H54 (cell line): ENCODE measurements around the gene CARD16.

Experiments
- DNase-seq: peaks from one replicate; pipeline ENCODE4 v3.0.0; 2011; ENCODE audit warnings: low spot score, mixed read lengths; ENCODE audit not compliant: insufficient read length
- FAIRE-seq: peaks from 3 replicates; lab custom pipeline; 2011; peaks lifted over from hg19 to GRCh38; lab: Jason Lieb, UNC
- POLR2A ChIP-seq: IDR thresholded peaks from 2 replicates; pipeline ENCODE4 v1.6.1; 2011; ENCODE audit warnings: low read depth, mild to moderate bottlenecking, low read length

Gene CARD16

DNA sequence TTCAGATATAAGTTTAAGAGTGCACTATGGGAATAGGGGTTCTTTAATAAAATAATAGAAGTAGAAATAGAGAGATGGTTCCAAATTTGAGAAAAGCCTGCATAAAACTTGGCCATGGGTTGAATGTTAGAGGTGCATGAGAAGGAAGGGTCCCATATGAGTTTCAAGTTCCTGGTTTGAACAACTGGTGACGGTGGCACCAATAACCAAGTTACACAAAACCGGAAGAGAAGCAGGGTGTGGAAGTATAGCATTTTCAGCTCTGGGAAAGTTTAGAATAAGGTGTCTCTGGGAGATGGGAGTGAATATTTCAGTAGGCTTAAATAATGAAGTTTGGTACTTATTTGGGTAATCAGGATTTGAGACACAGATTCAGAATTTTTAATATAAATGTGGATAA is 12.6 kb downstream of the CARD16 start:
- FAIRE-seq = no peak
- DNase-seq = no peak
- TF ChIP-seq POLR2A = no peak

DNA sequence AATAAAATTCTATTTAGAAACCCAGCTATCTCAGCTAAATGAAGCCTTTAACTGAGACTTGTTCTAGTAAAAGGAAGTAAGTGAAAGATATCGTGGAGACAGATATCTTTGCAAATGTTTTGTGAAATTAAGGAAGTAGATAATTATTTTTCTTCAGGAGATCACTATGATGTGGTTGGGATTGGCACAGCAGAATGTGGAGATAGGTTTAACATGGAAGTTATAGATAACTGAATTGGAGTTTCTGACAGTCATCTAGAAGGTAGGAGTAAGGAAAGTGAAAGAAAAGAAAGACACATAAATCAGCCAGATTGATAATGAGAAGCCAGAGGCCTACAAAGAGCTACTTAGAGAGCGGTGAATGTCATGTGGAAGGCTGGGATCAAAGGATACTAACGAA is 17.5 kb downstream of the CARD16 start:
- no peak for DNase-seq
- no peak for FAIRE-seq
- no peak for TF ChIP-seq POLR2A

DNA sequence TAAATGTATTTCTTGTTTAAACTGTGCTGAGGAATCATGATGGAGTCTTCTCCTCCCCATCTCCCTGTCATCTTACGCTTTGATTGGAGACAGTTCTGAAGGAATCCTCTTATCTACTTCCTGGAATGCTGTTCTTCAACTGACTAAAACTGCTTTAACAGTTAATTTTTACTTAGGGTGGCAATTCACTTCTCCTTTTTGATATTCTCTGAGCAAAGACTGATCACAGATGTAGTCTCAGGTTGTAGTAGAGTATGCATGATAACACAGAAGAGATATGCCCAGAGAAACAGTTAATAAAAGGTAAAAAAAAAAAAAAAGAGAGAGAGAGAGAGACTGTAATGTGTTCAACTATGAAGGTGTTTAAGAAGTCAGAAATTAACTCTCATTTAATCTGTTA is 20.7 kb downstream of the CARD16 start:
- TF ChIP-seq POLR2A = no peak
- FAIRE-seq = no peak

DNA sequence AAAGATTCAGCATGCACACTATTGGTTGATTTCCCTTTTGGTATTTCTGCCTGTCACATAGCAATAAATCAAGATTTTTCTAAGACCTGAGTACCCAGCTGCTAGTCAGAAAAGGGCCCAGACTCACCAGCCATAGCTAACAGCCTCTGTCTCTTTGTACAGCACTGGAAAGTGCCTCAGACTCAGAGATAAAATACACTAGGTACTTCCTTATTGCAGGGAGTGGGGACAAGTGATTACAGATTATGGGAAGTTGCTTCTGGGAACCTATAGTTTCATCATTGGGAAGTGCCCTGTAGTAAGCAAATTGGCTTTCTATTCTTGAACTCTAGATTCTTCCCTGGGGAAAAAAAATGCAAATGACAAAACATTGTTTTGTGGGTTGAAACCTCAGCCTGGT is 22.1 kb downstream of the CARD16 start, which contains the start of gene CASP5:
CASP5 (minus strand) TSS at position 166 of the 400 bp plus-strand sequence; CDS start at position 134, 32 bp downstream.
- no peak for DNase-seq
- no peak for TF ChIP-seq POLR2A
- FAIRE-seq = no peak

More for the DNA sequence above, 20.7 kb downstream of the CARD16 start:
- DNase-seq = no peak

DNA sequence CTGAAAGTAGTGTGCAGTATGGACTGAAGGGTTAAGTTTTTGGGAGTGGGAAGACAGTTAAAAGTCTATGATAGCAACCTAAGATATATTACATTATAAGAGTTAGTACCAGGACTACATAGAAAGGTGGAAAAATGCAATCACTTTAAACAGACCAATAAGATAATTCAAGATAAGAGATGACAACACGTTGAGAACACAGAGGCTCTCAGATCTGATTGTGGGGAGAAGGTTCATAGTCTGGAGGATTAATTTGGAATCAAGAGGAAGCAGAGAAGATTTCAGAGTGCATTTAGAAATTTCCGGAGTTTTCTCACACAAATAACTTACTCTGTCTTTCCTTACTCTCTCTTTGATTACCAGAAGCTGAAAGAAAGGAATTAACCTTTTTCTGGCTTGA is 22.6 kb downstream of the CARD16 start:
- no peak for TF ChIP-seq POLR2A

DNA sequence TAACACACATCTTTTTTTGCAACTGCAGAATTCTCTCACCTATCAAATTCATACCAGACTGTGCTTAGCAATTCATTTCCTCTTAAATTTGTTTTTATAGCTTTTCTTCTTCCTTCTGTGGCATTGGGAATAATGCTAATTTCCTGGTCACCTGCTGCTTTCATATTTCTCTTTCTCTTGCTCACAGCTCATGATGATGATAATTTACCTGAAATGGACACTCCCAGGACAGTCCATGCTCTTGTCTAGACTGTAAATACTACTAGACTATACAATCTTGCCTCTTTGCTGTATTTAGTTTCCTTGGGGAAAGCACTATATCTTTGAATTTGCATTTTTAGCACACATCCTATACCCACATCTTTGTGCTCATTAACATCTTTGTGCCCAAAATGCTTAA is 37.7 kb downstream of the CARD16 start:
- TF ChIP-seq POLR2A = no peak
- no peak for DNase-seq
- FAIRE-seq = no peak

More for the DNA sequence above, 22.6 kb downstream of the CARD16 start:
- DNase-seq (no peak), FAIRE-seq (no peak)

DNA sequence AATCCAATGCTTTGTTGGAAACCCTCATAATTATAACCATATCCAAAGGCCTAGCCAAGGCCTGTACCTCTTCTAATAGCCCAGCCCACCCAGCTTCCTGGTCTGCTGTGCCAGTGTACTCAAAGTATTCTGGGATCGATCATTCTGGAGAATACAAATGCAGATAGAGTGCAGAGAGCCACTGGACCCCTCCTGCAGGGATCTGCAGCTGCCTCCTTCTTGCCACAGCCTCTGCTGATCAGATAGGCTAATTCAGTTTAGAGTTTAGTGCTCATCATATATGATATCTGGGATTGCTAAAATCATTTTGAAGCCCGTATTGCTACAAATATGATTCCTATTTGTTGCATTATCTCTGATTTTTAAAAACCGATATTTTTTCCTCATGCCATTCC is 39.7 kb downstream of the CARD16 start:
- DNase-seq (no peak), FAIRE-seq (no peak)
- no peak for TF ChIP-seq POLR2A

DNA sequence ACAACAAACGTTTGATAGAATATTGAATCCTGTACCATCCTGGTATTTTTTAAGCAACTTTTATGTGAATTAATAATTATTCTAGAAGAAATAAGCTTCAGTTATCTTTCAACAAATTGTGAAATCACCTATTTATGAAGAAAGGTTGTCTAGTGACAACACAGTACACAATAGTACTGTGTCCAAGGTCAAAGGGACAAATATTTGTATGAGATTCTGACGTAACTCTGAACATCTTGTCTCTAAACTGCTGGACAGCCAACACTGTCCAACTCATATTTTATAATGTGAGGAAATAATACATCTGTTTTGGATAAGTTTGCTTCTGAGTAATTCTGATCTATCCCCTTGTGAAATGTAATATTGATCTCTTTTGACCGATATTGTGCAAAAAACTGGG is 41.1 kb downstream of the CARD16 start:
- FAIRE-seq (no peak), DNase-seq (no peak)
- no peak for TF ChIP-seq POLR2A

DNA sequence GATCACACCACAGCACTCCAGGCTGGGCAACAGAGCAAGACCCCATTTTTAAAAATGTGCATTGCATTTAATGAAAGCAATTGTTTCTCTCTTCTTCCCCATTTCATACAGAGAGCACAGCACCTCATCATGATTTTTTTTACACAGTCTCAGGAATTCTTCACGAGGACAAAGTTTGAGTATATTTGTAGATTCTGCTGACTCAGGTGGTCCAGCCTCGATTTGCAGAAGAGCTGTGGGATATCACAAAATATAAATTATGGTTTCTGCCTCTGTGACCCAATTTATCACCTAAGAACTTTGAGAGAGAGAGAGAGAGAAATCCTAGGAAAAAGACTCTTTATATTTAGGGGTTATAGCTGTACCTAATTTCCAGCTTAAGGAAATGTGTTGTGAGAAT is 42.0 kb downstream of the CARD16 start:
- DNase-seq (no peak), FAIRE-seq (no peak)
- no peak for TF ChIP-seq POLR2A

DNA sequence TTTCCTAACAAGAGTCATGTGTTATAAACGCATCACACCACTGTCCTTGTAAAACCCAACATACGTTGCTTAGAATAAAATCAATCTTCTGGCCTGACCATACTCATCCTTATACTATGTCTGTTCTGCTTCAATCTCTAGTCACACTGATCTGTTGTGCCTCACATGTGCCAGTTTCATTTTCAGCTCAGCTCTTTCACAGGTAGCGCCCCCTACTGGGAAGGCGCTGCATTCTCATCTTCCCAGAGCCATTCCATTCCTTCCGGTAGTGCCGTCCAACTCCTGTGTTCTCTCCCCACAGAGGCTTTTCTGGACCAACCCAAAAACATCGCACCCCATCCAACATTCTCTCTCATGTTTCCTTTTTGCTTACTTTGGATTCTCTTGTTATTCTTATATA is 44.3 kb downstream of the CARD16 start:
- FAIRE-seq (no peak), DNase-seq (no peak)
- TF ChIP-seq POLR2A = no peak

DNA sequence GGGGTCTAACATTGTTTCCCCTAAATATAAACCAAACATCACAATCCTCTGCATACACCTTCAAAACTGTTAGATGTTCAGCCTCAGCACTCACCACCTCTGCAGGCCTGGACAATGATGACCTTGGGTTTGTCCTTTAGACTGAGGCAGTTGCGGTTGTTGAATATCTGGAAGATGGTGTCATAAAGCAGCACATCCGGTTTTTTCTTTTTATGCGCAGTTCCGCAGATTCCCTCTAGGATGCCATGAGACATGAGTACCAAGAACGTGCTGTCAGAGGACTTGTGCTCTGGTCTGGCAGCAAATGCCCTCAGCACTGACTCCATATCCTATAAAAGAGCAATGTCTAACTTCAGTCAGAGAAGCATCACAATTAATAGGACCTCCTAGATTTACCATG is 45.0 kb downstream of the CARD16 start:
- TF ChIP-seq POLR2A = no peak
- FAIRE-seq (peak; percentile 11), DNase-seq (no peak)

DNA sequence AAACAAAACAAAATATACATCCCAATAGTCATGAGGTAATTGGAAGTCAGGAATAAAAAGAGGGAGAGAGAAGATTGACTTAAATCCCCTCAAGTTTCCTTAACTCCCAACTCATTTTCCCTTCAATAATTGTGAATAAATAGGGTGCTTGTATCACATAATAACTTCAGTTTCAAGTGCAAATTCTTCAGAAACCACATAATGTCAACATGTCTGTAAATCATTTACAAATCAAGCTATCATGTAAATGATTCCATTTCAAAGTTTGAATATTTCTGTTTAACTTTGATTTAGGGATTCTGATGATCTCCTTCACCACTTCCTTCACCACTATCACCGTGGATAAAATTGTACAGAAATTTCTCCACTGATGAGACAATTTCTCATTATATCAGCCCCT is 45.4 kb downstream of the CARD16 start:
- no peak for DNase-seq
- TF ChIP-seq POLR2A = no peak
- no peak for FAIRE-seq

DNA sequence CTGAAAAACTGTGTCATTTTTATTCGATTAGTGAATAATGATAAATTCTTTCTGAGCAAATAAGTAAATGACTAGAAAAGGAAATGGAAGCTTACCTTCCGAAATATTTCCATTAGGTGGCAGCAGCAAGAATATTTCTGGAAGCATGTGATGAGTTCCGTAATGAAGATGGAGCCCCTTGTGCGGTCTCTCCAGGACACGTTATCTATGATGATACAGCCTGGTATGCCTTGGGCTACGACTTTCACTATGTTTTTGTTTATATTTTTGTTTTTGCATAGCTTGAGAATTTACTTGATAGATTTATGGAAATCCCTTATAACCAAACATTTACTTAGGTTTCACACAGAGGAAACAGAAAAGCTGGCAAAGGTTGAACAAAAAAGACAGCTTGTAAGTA is 47.8 kb downstream of the CARD16 start:
- no peak for TF ChIP-seq POLR2A
- DNase-seq (no peak), FAIRE-seq (no peak)

DNA sequence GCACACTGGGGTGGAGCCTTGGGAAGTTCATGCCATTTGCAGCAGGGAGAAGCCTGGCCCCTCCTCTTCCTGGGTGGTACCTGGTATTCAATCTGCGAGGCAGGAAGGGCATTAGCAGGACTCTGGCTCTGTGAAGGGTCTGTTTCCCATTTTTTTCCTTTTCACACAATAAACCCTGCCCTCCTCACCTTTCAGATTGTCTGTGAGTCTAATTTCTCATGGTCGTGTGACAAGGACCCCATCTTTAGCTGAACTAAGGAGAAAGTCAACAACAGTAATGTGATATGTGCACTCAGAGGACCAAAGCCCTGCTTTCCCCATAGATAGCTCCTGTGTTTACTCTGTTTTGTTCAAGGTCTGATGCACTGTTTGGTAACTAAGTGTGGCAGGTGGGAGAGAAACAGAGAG is 50.1 kb downstream of the CARD16 start:
- FAIRE-seq (no peak), DNase-seq (no peak)
- no peak for TF ChIP-seq POLR2A

DNA sequence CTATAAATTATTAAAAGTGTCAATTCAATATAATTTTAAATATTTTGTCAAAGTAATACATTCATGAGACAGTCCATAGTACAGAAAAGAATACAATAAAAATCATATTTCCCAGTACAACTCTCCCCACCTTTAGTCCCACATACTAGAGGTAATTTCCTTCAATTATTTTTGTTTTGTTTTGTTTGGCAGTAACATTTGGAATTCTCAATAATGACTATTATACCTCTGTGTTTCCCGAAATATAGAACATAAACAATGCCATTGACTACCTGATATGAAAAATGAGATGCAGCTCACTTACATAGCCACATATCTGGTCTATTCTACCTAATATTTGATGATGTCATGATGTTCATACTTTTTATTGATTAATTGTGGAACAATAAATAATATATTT is 52.4 kb downstream of the CARD16 start:
- DNase-seq (no peak), FAIRE-seq (no peak)
- TF ChIP-seq POLR2A = no peak

DNA sequence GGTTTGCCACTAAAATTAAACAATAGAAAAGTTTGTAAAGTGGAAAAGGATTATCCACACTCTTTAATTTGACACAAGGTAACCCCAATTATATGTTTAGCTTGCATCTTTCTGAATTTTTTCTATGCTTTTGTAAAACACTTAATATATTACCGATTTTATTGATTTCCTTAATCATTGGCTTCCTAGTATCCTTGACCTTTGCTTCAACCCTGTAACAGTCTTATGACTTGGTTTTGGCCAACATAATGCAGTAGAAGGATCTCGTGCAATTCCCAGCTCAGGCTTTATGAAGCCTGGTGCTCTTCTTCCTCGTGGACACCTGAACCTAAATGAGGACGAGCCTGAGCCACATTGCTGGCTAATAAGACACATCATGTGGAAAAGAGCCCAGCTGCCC is 53.1 kb downstream of the CARD16 start:
- no peak for FAIRE-seq
- DNase-seq = no peak
- TF ChIP-seq POLR2A = no peak
